Kidney (tissue), 14 donors: Measurements from ENCODE around the gene SLC5A8. TPM values are rescaled to one million over a fixed set of nuclear protein-coding genes. Genes with fewer than 3 reads are reported as not detected.

ENCODE experiments used
- DNase-seq, 5 donors: peaks; one replicate each; pipeline ENCODE4 v3.0.0-alpha.2; 2013 to 2020
- FAIRE-seq: peaks from 2 replicates; lab custom pipeline; 2012; peaks lifted over from hg19 to GRCh38; lab: Jason Lieb, UNC
- H3K27ac ChIP-seq, 2 donors: one replicate each; pipeline ENCODE4 v1.7.0; 2013; ENCODE audit warnings: low read depth in 2 of 2, low read length in 2 of 2, inconsistent platforms in 1 of 2
- H3K27me3 ChIP-seq: one replicate; pipeline ENCODE4 v1.7.1; 2013; ENCODE audit warnings: low read length, inconsistent platforms; ENCODE audit not compliant: control insufficient read depth, insufficient read depth
- H3K36me3 ChIP-seq, 3 donors: one replicate each; pipeline versions ENCODE4 v1.7.0 to v1.7.1; 2013; ENCODE audit warnings: low read length in 3 of 3, control low read depth in 1 of 3, inconsistent platforms in 1 of 3; ENCODE audit not compliant: insufficient read depth in 3 of 3, control insufficient read depth in 2 of 3
- H3K4me1 ChIP-seq, 3 donors: one replicate each; pipeline versions ENCODE4 v1.7.0 to v1.7.1; 2013; ENCODE audit warnings: low read length in 3 of 3, inconsistent platforms in 1 of 3, low read depth in 1 of 3; ENCODE audit not compliant: control insufficient read depth in 2 of 3, insufficient read depth in 2 of 3
- H3K4me3 ChIP-seq, 3 donors: one replicate each; pipeline versions ENCODE4 v1.7.0 to v1.8.1; 2013; ENCODE audit warnings: low read length in 3 of 3, control low read depth in 1 of 3, inconsistent platforms in 1 of 3
- H3K9ac ChIP-seq, 3 donors: one replicate each; pipeline versions ENCODE4 v1.7.0 to v1.7.1; 2013; ENCODE audit warnings: low read length in 3 of 3, control low read depth in 1 of 3, inconsistent platforms in 1 of 3
- H3K9me3 ChIP-seq, 3 donors: one replicate each; pipeline versions ENCODE4 v1.7.0 to v1.7.1; 2013; ENCODE audit warnings: low read length in 3 of 3, control low read depth in 1 of 3, inconsistent platforms in 1 of 3; ENCODE audit not compliant: control insufficient read depth in 2 of 3, insufficient read depth in 1 of 3
- intact Hi-C: fragments of 100-400 bp; cut with DNase I; formaldehyde crosslinking; loops from one replicate; pipeline ENCODE4 v1.11.1; 2022
- polyA plus RNA-seq: library from polyadenylated mRNA; stranded (reverse); fragments of 350-450 nt; fragmentation: Illumina TruSeq; extraction: RNeasy Lipid Tissue Mini Kit (QIAGEN cat#74804); gene quantifications from one replicate; pipeline ENCODE4 v1.2.3, GENCODE V29; 2014; ENCODE audit warnings: low read depth, low replicate concordance; ENCODE audit not compliant: insufficient read depth
- total RNA-seq: library from RNA; stranded (reverse); fragmentation: NEBNext Ultra II Directional; extraction: Animal tissue kit (Norgen Biotek cat#: 25700); gene quantifications from one replicate; pipeline ENCODE4 v1.2.1, GENCODE V29; 2021
- TF ChIP-seq, protein P1 (sequence below): IDR thresholded peaks from 3 replicates; pipeline ENCODE4 v1.5.1; 2012; ENCODE audit warnings: mild to moderate bottlenecking, moderate library complexity, borderline replicate concordance; ENCODE audit not compliant: insufficient read depth; ENCODE audit errors: extremely low read depth
- donor health status: control.
- donor health status: control.
- donor health status: control.
- donor health status: control.
- donor health status: control.
- donor health status: DM: yes; HTN: yes; CAD: no.
- donor health status: Normal renal cell carcinoma (clear cell type).

Gene SLC5A8
- total and polyA plus RNA-seq, 2 donors from 2014 or later = 1.6 to 2.7 TPM

DNA sequence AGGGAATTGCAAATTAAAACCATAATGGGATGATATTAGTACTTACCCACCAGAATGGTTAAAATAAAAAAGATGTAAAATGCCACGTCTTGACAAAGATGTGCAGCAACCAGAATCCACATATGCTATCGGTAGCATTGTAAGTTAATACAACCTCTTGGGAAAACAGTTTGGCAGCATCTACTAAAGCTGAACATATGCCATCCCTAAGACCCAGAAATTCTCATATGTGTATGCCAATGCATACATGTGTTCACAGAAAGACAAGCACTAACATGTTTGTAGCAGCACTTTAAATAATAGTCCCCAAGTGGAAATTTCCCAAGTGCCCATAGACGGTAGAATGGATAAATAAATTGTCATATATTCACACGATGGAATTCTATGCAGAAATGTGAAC, 28.3 kb upstream of the SLC5A8 start:
- H3K36me3 ChIP-seq = no peaks in the 10 kb centered on the region
- H3K27ac ChIP-seq = no peak overlapping the region
- FAIRE-seq (no peak), DNase-seq (no peak)
- no peak overlapping the region for H3K9ac ChIP-seq
- TF ChIP-seq, protein P1, sequence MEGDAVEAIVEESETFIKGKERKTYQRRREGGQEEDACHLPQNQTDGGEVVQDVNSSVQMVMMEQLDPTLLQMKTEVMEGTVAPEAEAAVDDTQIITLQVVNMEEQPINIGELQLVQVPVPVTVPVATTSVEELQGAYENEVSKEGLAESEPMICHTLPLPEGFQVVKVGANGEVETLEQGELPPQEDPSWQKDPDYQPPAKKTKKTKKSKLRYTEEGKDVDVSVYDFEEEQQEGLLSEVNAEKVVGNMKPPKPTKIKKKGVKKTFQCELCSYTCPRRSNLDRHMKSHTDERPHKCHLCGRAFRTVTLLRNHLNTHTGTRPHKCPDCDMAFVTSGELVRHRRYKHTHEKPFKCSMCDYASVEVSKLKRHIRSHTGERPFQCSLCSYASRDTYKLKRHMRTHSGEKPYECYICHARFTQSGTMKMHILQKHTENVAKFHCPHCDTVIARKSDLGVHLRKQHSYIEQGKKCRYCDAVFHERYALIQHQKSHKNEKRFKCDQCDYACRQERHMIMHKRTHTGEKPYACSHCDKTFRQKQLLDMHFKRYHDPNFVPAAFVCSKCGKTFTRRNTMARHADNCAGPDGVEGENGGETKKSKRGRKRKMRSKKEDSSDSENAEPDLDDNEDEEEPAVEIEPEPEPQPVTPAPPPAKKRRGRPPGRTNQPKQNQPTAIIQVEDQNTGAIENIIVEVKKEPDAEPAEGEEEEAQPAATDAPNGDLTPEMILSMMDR = no peak
- no peaks in the 10 kb centered on the region for H3K27me3 ChIP-seq
- no peaks in the 10 kb centered on the region for H3K4me1 ChIP-seq
- intact Hi-C loops = no loop called here
- no peak overlapping the region for H3K4me3 ChIP-seq
- no peaks in the 10 kb centered on the region for H3K9me3 ChIP-seq

DNA sequence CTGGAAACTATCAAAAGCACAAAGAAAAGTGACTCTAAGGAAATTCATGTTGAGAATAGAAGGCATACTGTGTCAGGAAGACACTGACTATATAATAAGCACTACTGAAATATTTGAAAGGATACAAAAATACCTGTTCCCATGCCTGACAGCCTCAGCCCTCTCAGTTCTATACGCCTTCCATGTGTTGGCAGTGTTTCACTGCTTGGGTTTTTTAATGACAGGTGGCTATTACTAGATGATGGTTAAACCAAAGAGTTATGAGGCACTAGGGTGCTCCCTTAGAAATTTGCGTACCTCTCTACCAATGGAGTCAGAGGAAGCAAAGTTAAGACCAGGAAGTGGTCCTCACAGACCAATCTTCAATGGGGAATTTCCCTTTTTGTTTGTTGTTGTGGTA, 25.6 kb upstream of the SLC5A8 start:
- TF ChIP-seq, protein P1 = no peak
- FAIRE-seq = no peak

DNA sequence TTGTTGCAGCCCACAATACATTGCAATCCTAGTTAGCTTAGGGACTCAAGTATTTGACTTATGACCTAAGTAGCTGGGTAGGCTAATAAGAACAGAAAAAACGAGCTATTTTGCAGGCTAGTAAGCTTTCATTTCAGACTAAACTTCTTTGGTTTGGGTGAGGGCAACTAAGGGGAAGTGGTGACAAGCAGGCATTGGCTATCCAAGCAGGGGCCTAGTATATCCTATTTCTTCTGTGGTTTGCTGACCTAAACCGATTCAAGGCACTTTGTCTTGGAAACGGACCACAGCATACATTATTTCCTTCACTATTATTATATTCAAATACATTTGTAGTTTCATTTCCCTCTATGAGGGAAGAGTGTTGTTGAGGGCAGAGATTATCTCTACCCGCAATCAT, 21.6 kb upstream of the SLC5A8 start:
- Histone ChIP-seq H3K4me3 (no peak overlapping the region), H3K9me3 (no peaks in the 10 kb centered on the region), H3K4me1 (no peaks in the 10 kb centered on the region), H3K36me3 (no peaks in the 10 kb centered on the region), H3K27ac (no peak overlapping the region), H3K9ac (no peak overlapping the region), H3K27me3 (no peaks in the 10 kb centered on the region)
- FAIRE-seq (no peak), DNase-seq (no peak)
- intact Hi-C loops = no loop called here
- TF ChIP-seq, protein P1 = no peak

More for the DNA sequence above, 25.6 kb upstream of the SLC5A8 start:
- intact Hi-C loops = no loop called here
- H3K27ac ChIP-seq = no peak overlapping the region
- no peaks in the 10 kb centered on the region for H3K4me1 ChIP-seq
- no peaks in the 10 kb centered on the region for H3K9me3 ChIP-seq
- H3K9ac ChIP-seq = no peak overlapping the region
- no peaks in the 10 kb centered on the region for H3K27me3 ChIP-seq
- DNase-seq = no peak
- no peaks in the 10 kb centered on the region for H3K36me3 ChIP-seq
- no peak overlapping the region for H3K4me3 ChIP-seq

DNA sequence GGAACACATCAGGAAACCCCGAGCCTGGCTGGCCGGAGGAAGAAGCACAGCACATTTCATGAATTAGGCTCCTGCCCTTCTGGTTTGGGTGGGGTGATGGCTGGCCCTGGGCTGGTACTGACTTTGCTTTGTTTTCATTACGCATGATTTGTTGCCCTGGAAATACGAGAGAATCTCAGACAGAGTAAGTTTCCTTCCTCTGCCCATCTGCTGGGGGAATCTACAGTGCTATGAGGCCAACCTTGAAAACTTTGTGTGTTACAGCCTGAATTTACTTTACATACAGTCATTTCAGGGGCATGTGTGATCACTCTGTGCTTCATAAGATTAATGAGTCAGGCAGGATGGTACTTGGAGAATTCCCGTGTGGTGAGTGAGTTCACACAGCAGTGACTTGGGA, 20.5 kb upstream of the SLC5A8 start:
- Histone ChIP-seq H3K9me3 (no peaks in the 10 kb centered on the region), H3K27ac (no peak overlapping the region), H3K27me3 (no peaks in the 10 kb centered on the region), H3K4me1 (no peaks in the 10 kb centered on the region), H3K36me3 (no peaks in the 10 kb centered on the region), H3K4me3 (no peak overlapping the region), H3K9ac (no peak overlapping the region)
- TF ChIP-seq, protein P1 = no peak
- intact Hi-C loops = no loop called here
- DNase-seq (peak in 3 of 5 donors; percentile 13 to 21 (median 17)), FAIRE-seq (no peak)
